ENCODE results near the gene PPFIBP1. TPM values are rescaled to one million over a fixed set of nuclear protein-coding genes. Genes with fewer than 3 reads are reported as not detected.
A peak's percentile ranks its signal among the peaks of the same experiment; 100 is the strongest.

Gene PPFIBP1
- total and polyA plus RNA-seq, 2 of the 13 experiments (the other 11 are each of a cell fraction or from before 2014, with no cell fraction given): 16.2 to 21.8 TPM

DNA sequence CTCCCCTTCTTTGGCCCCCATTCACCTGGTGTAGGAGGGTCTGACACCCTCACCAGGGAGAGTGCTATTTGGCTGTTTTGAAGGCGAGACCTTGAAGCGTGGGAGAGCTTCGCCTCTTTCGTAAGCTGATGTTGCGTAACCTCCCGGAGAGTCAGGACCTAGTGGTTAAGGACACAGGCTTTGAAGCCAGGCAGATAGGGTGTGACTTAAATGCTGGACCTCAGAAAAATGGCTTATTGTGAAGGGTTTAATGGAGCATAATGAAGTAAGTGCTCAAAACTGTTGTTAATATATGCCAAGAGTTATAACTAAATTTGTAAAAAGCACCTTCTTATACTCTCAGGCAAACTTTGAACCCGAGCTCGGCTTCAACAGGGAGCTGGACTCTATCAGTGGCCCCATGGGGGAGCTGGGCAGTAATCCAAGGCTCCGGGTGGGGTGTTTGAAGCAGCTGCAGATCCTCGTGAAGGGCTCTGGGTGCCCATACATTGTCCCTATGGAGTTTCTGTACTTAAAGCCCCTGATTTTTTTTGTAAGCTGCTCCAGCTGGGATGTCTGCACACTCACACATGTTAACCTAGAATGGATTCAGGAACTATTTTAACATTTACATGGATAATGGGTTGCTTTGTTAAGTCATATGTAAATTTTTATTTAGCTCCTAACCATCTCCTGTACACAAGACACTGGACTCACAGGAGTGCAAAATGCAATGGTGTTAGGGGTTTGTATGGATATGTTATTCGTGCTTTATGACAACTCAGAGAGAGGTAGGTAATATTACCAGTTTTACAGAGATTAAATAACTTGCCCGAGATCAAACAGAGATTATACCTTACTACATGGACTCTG, 26.0 kb downstream of the PPFIBP1 start (continued):
- TF ChIP-seq, protein P1, sequence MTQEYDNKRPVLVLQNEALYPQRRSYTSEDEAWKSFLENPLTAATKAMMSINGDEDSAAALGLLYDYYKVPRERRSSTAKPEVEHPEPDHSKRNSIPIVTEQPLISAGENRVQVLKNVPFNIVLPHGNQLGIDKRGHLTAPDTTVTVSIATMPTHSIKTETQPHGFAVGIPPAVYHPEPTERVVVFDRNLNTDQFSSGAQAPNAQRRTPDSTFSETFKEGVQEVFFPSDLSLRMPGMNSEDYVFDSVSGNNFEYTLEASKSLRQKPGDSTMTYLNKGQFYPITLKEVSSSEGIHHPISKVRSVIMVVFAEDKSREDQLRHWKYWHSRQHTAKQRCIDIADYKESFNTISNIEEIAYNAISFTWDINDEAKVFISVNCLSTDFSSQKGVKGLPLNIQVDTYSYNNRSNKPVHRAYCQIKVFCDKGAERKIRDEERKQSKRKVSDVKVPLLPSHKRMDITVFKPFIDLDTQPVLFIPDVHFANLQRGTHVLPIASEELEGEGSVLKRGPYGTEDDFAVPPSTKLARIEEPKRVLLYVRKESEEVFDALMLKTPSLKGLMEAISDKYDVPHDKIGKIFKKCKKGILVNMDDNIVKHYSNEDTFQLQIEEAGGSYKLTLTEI (CRISPR knock-in tag; conservative IDR thresholded peaks at IDR 0.05): no peak
- TF ChIP-seq IRF2 (CRISPR knock-in tag; IDR thresholded peaks at IDR 0.05) (peak; percentile 96), ZNF670 (CRISPR knock-in tag; IDR thresholded peaks at IDR 0.05; ENCODE audit: borderline replicate concordance) (peak; percentile 83; the same call in 1 of the 2 replicates), JUN (CRISPR knock-in tag; IDR thresholded peaks at IDR 0.05) (peak; percentile 75; the same call in 1 of the 2 replicates), ZNF20 (CRISPR knock-in tag; IDR thresholded peaks at IDR 0.05) (no peak), ZNF232 (CRISPR knock-in tag; IDR thresholded peaks at IDR 0.05; ENCODE audit: borderline replicate concordance) (no peak), RARA (CRISPR knock-in tag; IDR thresholded peaks at IDR 0.05) (peak; percentile 91), ISX (CRISPR knock-in tag; conservative IDR thresholded peaks at IDR 0.05) (no peak), MYNN (CRISPR knock-in tag; IDR thresholded peaks at IDR 0.05; ENCODE audit: low read depth) (peak; percentile 65; the same call in 1 of the 2 replicates), SNRNP70 (IDR thresholded peaks at IDR 0.05; ENCODE audit: low read depth, low read length) (no peak), ZNF660 (CRISPR knock-in tag; IDR thresholded peaks at IDR 0.05; ENCODE audit: borderline replicate concordance, low read depth) (no peak), ZNF75D (CRISPR knock-in tag; IDR thresholded peaks at IDR 0.05; ENCODE audit: borderline replicate concordance) (no peak), KLF13 (CRISPR knock-in tag; IDR thresholded peaks at IDR 0.05) (no peak), ZNF317 (CRISPR knock-in tag; IDR thresholded peaks at IDR 0.05) (peak; percentile 91), ZBTB7B (CRISPR knock-in tag; IDR thresholded peaks at IDR 0.05) (peak; percentile 98), NFKB2 (CRISPR knock-in tag; IDR thresholded peaks at IDR 0.05; ENCODE audit: borderline replicate concordance) (no peak)
- TF ChIP-seq, protein P2, sequence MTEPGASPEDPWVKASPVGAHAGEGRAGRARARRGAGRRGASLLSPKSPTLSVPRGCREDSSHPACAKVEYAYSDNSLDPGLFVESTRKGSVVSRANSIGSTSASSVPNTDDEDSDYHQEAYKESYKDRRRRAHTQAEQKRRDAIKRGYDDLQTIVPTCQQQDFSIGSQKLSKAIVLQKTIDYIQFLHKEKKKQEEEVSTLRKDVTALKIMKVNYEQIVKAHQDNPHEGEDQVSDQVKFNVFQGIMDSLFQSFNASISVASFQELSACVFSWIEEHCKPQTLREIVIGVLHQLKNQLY (CRISPR knock-in tag; IDR thresholded peaks at IDR 0.05): peak; percentile 93
- TF ChIP-seq, protein P3, sequence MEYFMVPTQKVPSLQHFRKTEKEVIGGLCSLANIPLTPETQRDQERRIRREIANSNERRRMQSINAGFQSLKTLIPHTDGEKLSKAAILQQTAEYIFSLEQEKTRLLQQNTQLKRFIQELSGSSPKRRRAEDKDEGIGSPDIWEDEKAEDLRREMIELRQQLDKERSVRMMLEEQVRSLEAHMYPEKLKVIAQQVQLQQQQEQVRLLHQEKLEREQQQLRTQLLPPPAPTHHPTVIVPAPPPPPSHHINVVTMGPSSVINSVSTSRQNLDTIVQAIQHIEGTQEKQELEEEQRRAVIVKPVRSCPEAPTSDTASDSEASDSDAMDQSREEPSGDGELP (IDR thresholded peaks at IDR 0.05; ENCODE audit: borderline replicate concordance, low read depth): peak; percentile 86; the same call in 1 of the 2 replicates
- TF ChIP-seq, protein P4, sequence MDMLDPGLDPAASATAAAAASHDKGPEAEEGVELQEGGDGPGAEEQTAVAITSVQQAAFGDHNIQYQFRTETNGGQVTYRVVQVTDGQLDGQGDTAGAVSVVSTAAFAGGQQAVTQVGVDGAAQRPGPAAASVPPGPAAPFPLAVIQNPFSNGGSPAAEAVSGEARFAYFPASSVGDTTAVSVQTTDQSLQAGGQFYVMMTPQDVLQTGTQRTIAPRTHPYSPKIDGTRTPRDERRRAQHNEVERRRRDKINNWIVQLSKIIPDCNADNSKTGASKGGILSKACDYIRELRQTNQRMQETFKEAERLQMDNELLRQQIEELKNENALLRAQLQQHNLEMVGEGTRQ (IDR thresholded peaks at IDR 0.05; ENCODE audit: low read depth, low read length): no peak
- TF ChIP-seq, protein P4 (CRISPR knock-in tag; IDR thresholded peaks at IDR 0.05; ENCODE audit: borderline replicate concordance): no peak
- TF ChIP-seq, protein P5, sequence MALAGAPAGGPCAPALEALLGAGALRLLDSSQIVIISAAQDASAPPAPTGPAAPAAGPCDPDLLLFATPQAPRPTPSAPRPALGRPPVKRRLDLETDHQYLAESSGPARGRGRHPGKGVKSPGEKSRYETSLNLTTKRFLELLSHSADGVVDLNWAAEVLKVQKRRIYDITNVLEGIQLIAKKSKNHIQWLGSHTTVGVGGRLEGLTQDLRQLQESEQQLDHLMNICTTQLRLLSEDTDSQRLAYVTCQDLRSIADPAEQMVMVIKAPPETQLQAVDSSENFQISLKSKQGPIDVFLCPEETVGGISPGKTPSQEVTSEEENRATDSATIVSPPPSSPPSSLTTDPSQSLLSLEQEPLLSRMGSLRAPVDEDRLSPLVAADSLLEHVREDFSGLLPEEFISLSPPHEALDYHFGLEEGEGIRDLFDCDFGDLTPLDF (CRISPR knock-in tag; IDR thresholded peaks at IDR 0.05): no peak
- TF ChIP-seq, protein P6, sequence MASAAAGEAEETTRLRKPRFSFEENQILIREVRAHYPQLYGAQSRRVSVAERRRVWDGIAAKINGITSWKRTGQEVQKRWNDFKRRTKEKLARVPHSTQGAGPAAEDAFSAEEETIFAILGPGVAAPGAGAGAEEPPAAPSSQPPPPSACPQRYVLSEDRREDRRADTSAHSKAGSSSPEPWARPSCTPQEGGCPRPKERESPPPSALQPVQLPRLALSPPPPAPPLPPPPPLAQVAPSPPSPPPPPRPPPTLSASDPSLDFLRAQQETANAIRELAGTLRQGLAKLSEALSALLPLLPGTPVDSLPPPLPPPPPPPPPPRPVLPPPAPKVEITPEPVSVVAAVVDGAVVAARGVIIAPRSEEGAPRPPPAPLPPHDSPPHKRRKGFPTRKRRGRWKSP (CRISPR knock-in tag; IDR thresholded peaks at IDR 0.05): peak; percentile 91
